HG03457 (cell line): ENCODE results near the gene NAP1L4.

Source experiments
- ATAC-seq: cut with Tn5 transposase; IDR thresholded peaks from one replicate; pipeline ENCODE4 v1.9.1; 2021; ENCODE audit warnings: moderate number of reproducible peaks; ENCODE audit not compliant: unreplicated experiment

Gene NAP1L4

GRCh38 chr11:2924821-2925675 lies 67.1 kb downstream of the NAP1L4 start:
- ATAC-seq: no peak

- ATAC-seq: no peak
Observed at GRCh38 chr11:2924381-2924780, 67.7 kb downstream of the NAP1L4 start.

- no peak for ATAC-seq
Observed at GRCh38 chr11:2923446-2924375, 68.4 kb downstream of the NAP1L4 start.

- no peak for ATAC-seq
Observed at GRCh38 chr11:2922655-2923054, 69.5 kb downstream of the NAP1L4 start.

- no peak for ATAC-seq
Observed at GRCh38 chr11:2921742-2922493, 70.2 kb downstream of the NAP1L4 start.

GRCh38 chr11:2921261-2921660 lies 70.9 kb downstream of the NAP1L4 start:
- no peak for ATAC-seq

- no peak for ATAC-seq
Observed at GRCh38 chr11:2920343-2920742, 71.8 kb downstream of the NAP1L4 start.

GRCh38 chr11:2919837-2920236 lies 72.3 kb downstream of the NAP1L4 start:
- ATAC-seq: no peak

GRCh38 chr11:2919188-2919587 lies 72.9 kb downstream of the NAP1L4 start:
- no peak for ATAC-seq

- no peak for ATAC-seq
Observed at GRCh38 chr11:2917842-2918490, 74.2 kb downstream of the NAP1L4 start.

- no peak for ATAC-seq
Observed at GRCh38 chr11:2916892-2917645, 75.1 kb downstream of the NAP1L4 start.

GRCh38 chr11:2916114-2916891 lies 75.8 kb downstream of the NAP1L4 start:
- ATAC-seq: no peak

- no peak for ATAC-seq
Observed at GRCh38 chr11:2915473-2915872, 76.7 kb downstream of the NAP1L4 start.

GRCh38 chr11:2914455-2915195 lies 77.5 kb downstream of the NAP1L4 start:
- no peak for ATAC-seq

GRCh38 chr11:2913776-2914175 lies 78.4 kb downstream of the NAP1L4 start:
- ATAC-seq: no peak

GRCh38 chr11:2913019-2913431 lies 79.1 kb downstream of the NAP1L4 start:
- no peak for ATAC-seq

- no peak for ATAC-seq
Observed at GRCh38 chr11:2912498-2912897, 79.6 kb downstream of the NAP1L4 start.

- no peak for ATAC-seq
Observed at GRCh38 chr11:2911785-2912391, 80.2 kb downstream of the NAP1L4 start.
